ENCODE results near the gene MED13L. TPM values are rescaled to one million over a fixed set of nuclear protein-coding genes. Genes with fewer than 3 reads are reported as not detected.

The MED13L gene
- total and polyA plus RNA-seq, 8 donors = 10.3 to 93.8 (median 53.0) TPM

- ATAC-seq = no peak
Measured at GRCh38 chr12:115922952-115923564, 354.4 kb downstream of the MED13L start.

GRCh38 chr12:115920395-115921183 lies 356.9 kb downstream of the MED13L start:
- 56 to 65% methylated on average over 3 of the region's 3 CpGs for WGBS, 2 donors

More at GRCh38 chr12:115922952-115923564, 354.4 kb downstream of the MED13L start:
- intact Hi-C loops (cut with DNase I) = no loop called here
- no peaks in the 10 kb centered on the region for H3K9me3 ChIP-seq
- DNase-seq (no peak), FAIRE-seq (no peak)
- H3K4me3 ChIP-seq = no peak overlapping the region
- peaks cover 0 to 3% (median 0%) of the 10 kb centered on the region in 4 donors for H3K27me3 ChIP-seq
- no peak for TF ChIP-seq CTCF (IDR thresholded peaks at IDR 0.05)
- no peaks in the 10 kb centered on the region for H3K4me1 ChIP-seq
- no peak overlapping the region for H3K27ac ChIP-seq
- H3K36me3 ChIP-seq = no peaks in the 10 kb centered on the region
- WGBS, 2 donors = 70 to 72% methylated on average over 8 of the region's 8 CpGs

GRCh38 chr12:115918763-115919162 lies 358.7 kb downstream of the MED13L start:
- Histone ChIP-seq H3K27me3 (peaks cover 0 to 3% (median 1%) of the 10 kb centered on the region in 4 donors), H3K36me3 (no peaks in the 10 kb centered on the region), H3K4me3 (no peak overlapping the region), H3K4me1 (no peaks in the 10 kb centered on the region), H3K9me3 (no peaks in the 10 kb centered on the region), H3K27ac (no peak overlapping the region)
- DNase-seq (no peak), FAIRE-seq (no peak), ATAC-seq (no peak)
- 29 to 31% methylated on average over 7 of the region's 7 CpGs for WGBS, 2 donors
- TF ChIP-seq CTCF (IDR thresholded peaks at IDR 0.05) = no peak
- intact Hi-C loops (cut with DNase I) = loop anchor here in 2 of 3 donors (5.0 to 10.0 kb wide), 2 partner anchors 1251 to 1264 kb away; no protein-coding TSS in a partner anchor

More at GRCh38 chr12:115920395-115921183, 356.9 kb downstream of the MED13L start:
- no peak for DNase-seq
- FAIRE-seq = no peak
- Histone ChIP-seq H3K4me3 (no peak overlapping the region), H3K9me3 (no peaks in the 10 kb centered on the region), H3K4me1 (no peaks in the 10 kb centered on the region), H3K27ac (no peak overlapping the region), H3K27me3 (peaks cover 0 to 3% (median 1%) of the 10 kb centered on the region in 4 donors), H3K36me3 (no peaks in the 10 kb centered on the region)
- no peak for ATAC-seq
- TF ChIP-seq CTCF (IDR thresholded peaks at IDR 0.05) = no peak
- intact Hi-C loops (cut with DNase I) = no loop called here

GRCh38 chr12:115916910-115917668 lies 360.4 kb downstream of the MED13L start:
- 3% methylated on average over 37 to 57 of the region's 57 CpGs for WGBS, 2 donors
- no peaks in the 10 kb centered on the region for H3K9me3 ChIP-seq
- H3K27ac ChIP-seq = no peak overlapping the region

More at GRCh38 chr12:115916910-115917668, 360.4 kb downstream of the MED13L start:
- Histone ChIP-seq H3K36me3 (no peaks in the 10 kb centered on the region), H3K4me3 (peak overlapping the region in 2 of 4 donors; percentile 26 to 32), H3K27me3 (peaks cover 0 to 3% (median 1%) of the 10 kb centered on the region in 4 donors), H3K4me1 (no peaks in the 10 kb centered on the region)
- intact Hi-C loops (cut with DNase I) = loop anchor here in 2 of 3 donors (5.0 to 10.0 kb wide), 2 partner anchors 1250 to 1262 kb away; no protein-coding TSS in a partner anchor
- peak; percentile 97 to 100 (median 99) for ATAC-seq
- DNase-seq = peak; percentile 48 to 96 (median 83)
- no peak for FAIRE-seq
- peak; percentile 92 to 96 (median 96) for TF ChIP-seq CTCF (IDR thresholded peaks at IDR 0.05)

Measured in pancreas (tissue), 10 donors.